ENCODE measurements around the gene FAM83F. TPM values are rescaled to one million over a fixed set of nuclear protein-coding genes. Genes with fewer than 3 reads are reported as not detected.
"Not testable (repeated sequence)": the region's sequence is repeated elsewhere in the genome, so short reads cannot be mapped to it uniquely, and the experiment has no call there.

Gene FAM83F
- total RNA-seq, 1 donor = not detected

GRCh38 chr22:40022536-40023240 is 27.9 kb downstream of the FAM83F start:
- H4K20me1 ChIP-seq (ENCODE audit: insufficient read depth, low read length) = no peaks in the 10 kb centered on the region
- H3K79me2 ChIP-seq (ENCODE audit: insufficient read depth, low read length) = no peaks in the 10 kb centered on the region
- H3K9me3 ChIP-seq (ENCODE audit: low read depth, low read length) = no peaks in the 10 kb centered on the region
- no peaks in the 10 kb centered on the region for H3K27me3 ChIP-seq (ENCODE audit: insufficient read depth, low read length)
- no peaks in the 10 kb centered on the region for H3K36me3 ChIP-seq (ENCODE audit: insufficient read depth, low read length)
- peak; percentile 51 for DNase-seq (ENCODE audit: insufficient read length, low spot score, missing footprints)
- no peak overlapping the region for H3K4me2 ChIP-seq (ENCODE audit: insufficient read depth, low read length)
- no peak overlapping the region for H2AFZ ChIP-seq (ENCODE audit: low read length)
- TF ChIP-seq CTCF (IDR thresholded peaks at IDR 0.05; ENCODE audit: extremely low read depth, low read depth, low read length) = no peak
- no peak overlapping the region for H3K4me3 ChIP-seq (ENCODE audit: insufficient read depth, low read length)
- no peak overlapping the region for H3K27ac ChIP-seq (ENCODE audit: low read depth, low read length)
- no peaks in the 10 kb centered on the region for H3K4me1 ChIP-seq (ENCODE audit: insufficient read depth, low read length)

- DNase-seq (ENCODE audit: insufficient read length, low spot score, missing footprints) = peak; percentile 68
- no peak for TF ChIP-seq CTCF (IDR thresholded peaks at IDR 0.05; ENCODE audit: extremely low read depth, low read depth, low read length)
- H2AFZ ChIP-seq (ENCODE audit: low read length) = no peak overlapping the region
- H3K4me2 ChIP-seq (ENCODE audit: insufficient read depth, low read length) = no peak overlapping the region
- no peaks in the 10 kb centered on the region for H3K36me3 ChIP-seq (ENCODE audit: insufficient read depth, low read length)
- no peaks in the 10 kb centered on the region for H3K79me2 ChIP-seq (ENCODE audit: insufficient read depth, low read length)
- H3K4me3 ChIP-seq (ENCODE audit: insufficient read depth, low read length) = no peak overlapping the region
- H3K27me3 ChIP-seq (ENCODE audit: insufficient read depth, low read length) = no peaks in the 10 kb centered on the region
- no peaks in the 10 kb centered on the region for H3K4me1 ChIP-seq (ENCODE audit: insufficient read depth, low read length)
- no peaks in the 10 kb centered on the region for H4K20me1 ChIP-seq (ENCODE audit: insufficient read depth, low read length)
- no peak overlapping the region for H3K27ac ChIP-seq (ENCODE audit: low read depth, low read length)
- no peaks in the 10 kb centered on the region for H3K9me3 ChIP-seq (ENCODE audit: low read depth, low read length)
These were observed 28.6 kb downstream of the FAM83F start for GRCh38 chr22:40023341-40023841.

- Histone ChIP-seq H3K79me2 (ENCODE audit: insufficient read depth, low read length) (no peaks in the 10 kb centered on the region), H4K20me1 (ENCODE audit: insufficient read depth, low read length) (no peaks in the 10 kb centered on the region), H3K4me3 (ENCODE audit: insufficient read depth, low read length) (no peak overlapping the region), H3K27ac (ENCODE audit: low read depth, low read length) (no peak overlapping the region), H3K4me1 (ENCODE audit: insufficient read depth, low read length) (no peaks in the 10 kb centered on the region), H3K4me2 (ENCODE audit: insufficient read depth, low read length) (no peak overlapping the region), H2AFZ (ENCODE audit: low read length) (no peak overlapping the region), H3K27me3 (ENCODE audit: insufficient read depth, low read length) (no peaks in the 10 kb centered on the region), H3K36me3 (ENCODE audit: insufficient read depth, low read length) (no peaks in the 10 kb centered on the region), H3K9me3 (ENCODE audit: low read depth, low read length) (no peaks in the 10 kb centered on the region)
- TF ChIP-seq CTCF (IDR thresholded peaks at IDR 0.05; ENCODE audit: extremely low read depth, low read depth, low read length) = peak; percentile 86
- DNase-seq (ENCODE audit: insufficient read length, low spot score, missing footprints) = peak; percentile 99
These were observed 29.7 kb downstream of the FAM83F start for GRCh38 chr22:40024201-40025061.

GRCh38 chr22:40025062-40025379 is 30.3 kb downstream of the FAM83F start:
- not testable (repeated sequence) for H4K20me1 ChIP-seq (ENCODE audit: insufficient read depth, low read length); H3K27me3 ChIP-seq (ENCODE audit: insufficient read depth, low read length); DNase-seq (ENCODE audit: insufficient read length, low spot score, missing footprints); H3K27ac ChIP-seq (ENCODE audit: low read depth, low read length); H3K79me2 ChIP-seq (ENCODE audit: insufficient read depth, low read length); H3K9me3 ChIP-seq (ENCODE audit: low read depth, low read length); H2AFZ ChIP-seq (ENCODE audit: low read length); H3K4me2 ChIP-seq (ENCODE audit: insufficient read depth, low read length); H3K4me1 ChIP-seq (ENCODE audit: insufficient read depth, low read length); H3K4me3 ChIP-seq (ENCODE audit: insufficient read depth, low read length); H3K36me3 ChIP-seq (ENCODE audit: insufficient read depth, low read length)

Measured in osteoblast (primary cell).